Esophagus squamous epithelium (tissue), 4 donors: Measurements from ENCODE around the gene ZNF813.

ENCODE experiments used
- POLR2A ChIP-seq, 4 donors: fragments of 450-650 bp; IDR thresholded peaks; one replicate each; pipeline ENCODE4 v1.6.1; 2017; ENCODE audit warnings: antibody characterized with exemption in 4 of 4, mild to moderate bottlenecking in 4 of 4, moderate library complexity in 3 of 4
- TF ChIP-seq, protein P1 (sequence below), 6 experiments: fragments of 450-650 bp in 4 of 6; fragments of 200-600 bp in 2 of 6; sonication (generic) in 2 of 6; IDR thresholded peaks; one replicate each; pipeline ENCODE4 v1.5.1; 2016 to 2019; ENCODE audit warnings: antibody characterized with exemption in 6 of 6, mild to moderate bottlenecking in 4 of 6, moderate library complexity in 4 of 6

DNA sequence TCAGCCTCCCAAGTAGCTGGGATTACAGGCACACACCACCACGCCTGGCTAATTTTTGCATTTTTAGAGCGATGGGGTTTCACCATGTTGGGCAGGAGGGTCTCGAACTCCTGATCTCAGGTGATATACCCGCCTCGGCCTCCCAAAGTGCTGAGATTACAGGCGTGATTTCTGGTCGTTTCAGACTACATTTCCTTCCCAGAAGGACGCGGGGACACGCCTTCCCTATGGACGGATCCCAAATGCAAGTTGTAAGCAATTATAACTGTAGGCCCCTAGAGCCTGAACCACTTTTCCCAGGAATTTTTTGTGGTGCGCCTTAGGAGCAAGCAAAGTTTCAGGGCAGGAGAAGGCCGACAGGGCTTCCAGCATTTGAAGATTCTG lies 52.6 kb downstream of the ZNF813 start:
- TF ChIP-seq, protein P1, sequence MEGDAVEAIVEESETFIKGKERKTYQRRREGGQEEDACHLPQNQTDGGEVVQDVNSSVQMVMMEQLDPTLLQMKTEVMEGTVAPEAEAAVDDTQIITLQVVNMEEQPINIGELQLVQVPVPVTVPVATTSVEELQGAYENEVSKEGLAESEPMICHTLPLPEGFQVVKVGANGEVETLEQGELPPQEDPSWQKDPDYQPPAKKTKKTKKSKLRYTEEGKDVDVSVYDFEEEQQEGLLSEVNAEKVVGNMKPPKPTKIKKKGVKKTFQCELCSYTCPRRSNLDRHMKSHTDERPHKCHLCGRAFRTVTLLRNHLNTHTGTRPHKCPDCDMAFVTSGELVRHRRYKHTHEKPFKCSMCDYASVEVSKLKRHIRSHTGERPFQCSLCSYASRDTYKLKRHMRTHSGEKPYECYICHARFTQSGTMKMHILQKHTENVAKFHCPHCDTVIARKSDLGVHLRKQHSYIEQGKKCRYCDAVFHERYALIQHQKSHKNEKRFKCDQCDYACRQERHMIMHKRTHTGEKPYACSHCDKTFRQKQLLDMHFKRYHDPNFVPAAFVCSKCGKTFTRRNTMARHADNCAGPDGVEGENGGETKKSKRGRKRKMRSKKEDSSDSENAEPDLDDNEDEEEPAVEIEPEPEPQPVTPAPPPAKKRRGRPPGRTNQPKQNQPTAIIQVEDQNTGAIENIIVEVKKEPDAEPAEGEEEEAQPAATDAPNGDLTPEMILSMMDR (IDR thresholded peaks at IDR 0.05): no peak
- no peak for TF ChIP-seq POLR2A (IDR thresholded peaks at IDR 0.05)
